Mononuclear cell (primary cell): ENCODE data around the gene SRF. TPM values are rescaled to one million over a fixed set of nuclear protein-coding genes. Genes with fewer than 3 reads are reported as not detected.
A peak's percentile ranks its signal among the peaks of the same experiment; 100 is the strongest.
"Not testable (repeated sequence)": the region's sequence is repeated elsewhere in the genome, so short reads cannot be mapped to it uniquely, and the experiment has no call there.

Experiments used
- H3K27me3 ChIP-seq: 2 replicates; pipeline ENCODE4 v1.6.0; 2011; ENCODE audit warnings: low read length, control low read depth; ENCODE audit not compliant: insufficient read depth
- H3K4me1 ChIP-seq: 2 replicates; pipeline ENCODE4 v1.5.1; 2011; ENCODE audit warnings: mild to moderate bottlenecking, low read length, control low read depth; ENCODE audit not compliant: insufficient read depth
- H3K4me3 ChIP-seq: 2 replicates; pipeline ENCODE4 v1.5.1; 2011; ENCODE audit warnings: mild to moderate bottlenecking, low read length, moderate library complexity
- H3K9me3 ChIP-seq: 2 replicates; pipeline ENCODE4 v1.5.1; 2011; ENCODE audit warnings: low read depth, mild to moderate bottlenecking, control low read depth, low read length
- total RNA-seq: library from RNA; depleted of rRNA; stranded (reverse); fragments of >200 nt; gene quantifications from one replicate; pipeline ENCODE4 v1.2.3, GENCODE V29; 2012

SRF gene
- 17.0 TPM for total RNA-seq

DNA sequence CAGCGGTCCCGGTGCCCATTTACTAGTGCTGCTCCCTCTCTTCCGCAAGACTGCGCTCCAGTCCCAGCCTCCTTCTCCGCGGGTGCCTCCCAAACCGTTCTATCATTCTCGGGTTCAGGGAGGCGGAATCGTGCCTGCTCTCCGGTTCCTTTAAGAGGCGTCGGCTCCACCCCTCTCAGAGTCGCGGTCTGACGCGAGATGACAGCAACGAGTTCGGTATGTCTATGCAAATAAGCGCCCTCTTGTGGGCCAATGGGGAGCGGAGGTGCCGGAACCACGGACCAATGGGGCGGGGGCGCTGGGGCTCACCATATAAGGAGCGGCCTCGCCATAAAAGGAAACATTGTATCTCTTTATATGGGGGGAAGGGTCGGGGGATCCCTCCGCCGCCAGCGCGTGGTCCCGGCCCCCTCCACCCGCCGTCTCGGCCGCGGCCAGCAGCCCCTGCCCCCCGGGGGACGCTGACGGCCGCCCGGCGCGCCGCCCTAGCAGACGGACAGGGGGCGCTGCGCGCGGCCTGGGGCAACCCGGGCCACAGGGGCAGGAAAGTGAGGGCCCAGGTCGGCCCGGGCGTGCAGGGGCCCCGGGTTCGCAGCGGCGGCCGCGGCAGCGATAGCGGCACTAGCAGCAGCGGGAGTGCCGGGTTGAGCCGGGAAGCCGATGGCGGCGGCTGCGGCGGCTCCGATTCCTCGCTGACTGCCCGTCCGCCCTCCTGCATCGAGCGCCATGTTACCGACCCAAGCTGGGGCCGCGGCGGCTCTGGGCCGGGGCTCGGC is at the start of gene SRF:
SRF (plus strand) TSS at position 339 of the 776 bp plus-strand sequence; CDS start at position 727, 388 bp downstream.
- Histone ChIP-seq H3K27me3 (no peaks in the 10 kb centered on the region), H3K9me3 (no peaks in the 10 kb centered on the region), H3K4me1 (peaks cover 47% of the 10 kb centered on the region), H3K4me3 (peak within 1 kb of the TSS; percentile 69)

- Histone ChIP-seq H3K4me1 (no peaks in the 10 kb centered on the region), H3K27me3 (no peaks in the 10 kb centered on the region), H3K4me3 (no peak overlapping the region), H3K9me3 (no peaks in the 10 kb centered on the region)
These were observed 48.9 kb upstream of the SRF start for GRCh38 chr6:43122146-43122545.

- Histone ChIP-seq H3K9me3 (no peaks in the 10 kb centered on the region), H3K4me3 (no peak overlapping the region), H3K27me3 (no peaks in the 10 kb centered on the region), H3K4me1 (no peaks in the 10 kb centered on the region)
These were observed 47.4 kb upstream of the SRF start for GRCh38 chr6:43123461-43124314.

DNA sequence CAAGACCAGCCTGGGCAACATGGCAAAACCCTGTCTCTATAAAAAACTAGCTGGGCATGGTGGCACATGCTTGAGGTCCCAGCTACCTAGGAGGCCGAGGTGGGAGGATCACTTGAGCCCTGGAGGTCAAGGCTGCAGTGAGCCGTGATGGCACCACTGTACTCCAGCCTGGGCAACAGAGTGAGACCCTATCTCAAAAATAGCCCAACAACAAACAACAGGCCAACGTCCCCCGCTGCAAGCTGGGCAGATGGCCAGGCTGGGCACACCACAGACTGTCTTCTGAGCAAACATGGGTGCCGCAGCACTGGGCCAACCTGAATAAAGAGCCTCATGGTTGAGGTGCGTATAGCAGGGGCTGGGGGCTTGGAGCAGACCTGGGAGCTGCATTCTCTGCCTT is 46.6 kb upstream of the SRF start:
- Histone ChIP-seq H3K4me3 (no peak overlapping the region), H3K9me3 (no peaks in the 10 kb centered on the region), H3K4me1 (no peaks in the 10 kb centered on the region), H3K27me3 (no peaks in the 10 kb centered on the region)

GRCh38 chr6:43125119-43125518 is 46.0 kb upstream of the SRF start:
- Histone ChIP-seq H3K9me3 (no peaks in the 10 kb centered on the region), H3K4me3 (no peak overlapping the region), H3K27me3 (no peaks in the 10 kb centered on the region), H3K4me1 (no peaks in the 10 kb centered on the region)

DNA sequence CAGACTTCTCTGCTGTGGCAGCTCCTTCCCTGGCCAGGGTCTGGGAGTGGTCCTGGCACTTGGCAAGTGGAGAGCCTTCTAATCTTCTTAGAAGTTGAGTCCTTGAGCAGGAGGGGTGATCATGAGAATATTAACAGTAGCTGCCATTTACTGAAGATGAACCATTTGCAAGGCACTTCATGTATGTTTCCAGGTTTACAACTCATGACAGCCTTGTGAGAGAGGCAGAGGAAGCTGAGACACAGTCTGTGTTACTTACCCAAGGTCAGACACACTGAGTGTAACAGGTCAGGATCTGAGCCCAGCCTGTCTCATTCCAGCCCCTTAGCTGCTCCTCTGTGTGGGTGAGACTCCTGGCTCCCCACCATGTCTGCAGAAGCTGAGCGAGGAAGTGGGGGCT is 45.5 kb upstream of the SRF start:
- Histone ChIP-seq H3K27me3 (no peaks in the 10 kb centered on the region), H3K4me1 (no peaks in the 10 kb centered on the region), H3K4me3 (no peak overlapping the region), H3K9me3 (no peaks in the 10 kb centered on the region)

GRCh38 chr6:43127180-43127579 is 43.9 kb upstream of the SRF start:
- no peaks in the 10 kb centered on the region for H3K9me3 ChIP-seq
- H3K27me3 ChIP-seq = no peaks in the 10 kb centered on the region
- no peak overlapping the region for H3K4me3 ChIP-seq
- H3K4me1 ChIP-seq = no peaks in the 10 kb centered on the region

GRCh38 chr6:43127877-43128276 is 43.2 kb upstream of the SRF start:
- Histone ChIP-seq H3K27me3 (no peaks in the 10 kb centered on the region), H3K4me1 (no peaks in the 10 kb centered on the region), H3K4me3 (no peak overlapping the region), H3K9me3 (no peaks in the 10 kb centered on the region)

DNA sequence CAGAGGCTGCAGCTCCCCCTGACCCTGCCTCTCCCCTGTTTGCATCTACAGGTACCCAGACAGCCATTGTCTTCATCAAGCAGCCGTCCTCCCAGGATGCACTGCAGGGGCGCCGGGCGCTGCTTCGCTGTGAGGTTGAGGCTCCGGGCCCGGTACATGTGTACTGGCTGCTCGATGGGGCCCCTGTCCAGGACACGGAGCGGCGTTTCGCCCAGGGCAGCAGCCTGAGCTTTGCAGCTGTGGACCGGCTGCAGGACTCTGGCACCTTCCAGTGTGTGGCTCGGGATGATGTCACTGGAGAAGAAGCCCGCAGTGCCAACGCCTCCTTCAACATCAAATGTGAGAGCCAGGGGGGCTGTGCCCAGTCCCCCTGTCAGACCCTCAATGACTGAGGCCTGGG is 42.1 kb upstream of the SRF start:
- Histone ChIP-seq H3K27me3 (no peaks in the 10 kb centered on the region), H3K9me3 (no peaks in the 10 kb centered on the region), H3K4me3 (no peak overlapping the region), H3K4me1 (no peaks in the 10 kb centered on the region)

DNA sequence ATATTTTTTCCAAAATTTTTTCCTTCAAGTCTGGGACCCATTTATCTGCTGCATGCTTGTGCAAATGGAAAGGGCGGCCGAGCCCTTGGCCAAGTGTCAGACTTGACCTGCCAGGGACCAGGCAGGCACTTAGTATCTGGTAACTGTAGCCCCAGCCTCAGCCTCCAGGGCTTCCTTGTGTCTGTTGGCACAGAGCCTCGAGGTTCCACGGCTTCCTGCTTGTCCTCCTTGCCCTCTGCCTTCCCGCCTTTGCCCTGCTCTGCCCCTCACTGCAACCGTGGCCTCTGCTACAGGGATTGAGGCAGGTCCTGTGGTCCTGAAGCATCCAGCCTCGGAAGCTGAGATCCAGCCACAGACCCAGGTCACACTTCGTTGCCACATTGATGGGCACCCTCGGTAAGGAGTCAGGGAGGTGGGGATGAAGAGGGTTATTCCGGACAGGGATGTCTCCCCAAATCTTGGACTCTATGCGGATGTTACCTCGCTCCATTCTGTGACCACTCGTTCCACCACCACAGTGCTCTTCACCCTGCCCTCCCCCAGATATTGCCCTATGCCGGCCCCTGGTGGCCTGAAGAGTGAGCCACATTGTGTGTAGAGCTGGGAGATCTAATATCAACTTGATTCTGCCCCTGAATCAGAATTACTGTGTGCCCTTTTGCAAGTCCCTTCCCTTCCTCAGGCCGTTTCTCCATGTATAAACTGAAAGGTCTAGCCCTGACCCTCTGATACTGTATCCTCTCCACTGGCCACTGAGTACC is 41.5 kb upstream of the SRF start:
- Histone ChIP-seq H3K4me3 (no peak overlapping the region), H3K9me3 (no peaks in the 10 kb centered on the region), H3K27me3 (no peaks in the 10 kb centered on the region), H3K4me1 (no peaks in the 10 kb centered on the region)

DNA sequence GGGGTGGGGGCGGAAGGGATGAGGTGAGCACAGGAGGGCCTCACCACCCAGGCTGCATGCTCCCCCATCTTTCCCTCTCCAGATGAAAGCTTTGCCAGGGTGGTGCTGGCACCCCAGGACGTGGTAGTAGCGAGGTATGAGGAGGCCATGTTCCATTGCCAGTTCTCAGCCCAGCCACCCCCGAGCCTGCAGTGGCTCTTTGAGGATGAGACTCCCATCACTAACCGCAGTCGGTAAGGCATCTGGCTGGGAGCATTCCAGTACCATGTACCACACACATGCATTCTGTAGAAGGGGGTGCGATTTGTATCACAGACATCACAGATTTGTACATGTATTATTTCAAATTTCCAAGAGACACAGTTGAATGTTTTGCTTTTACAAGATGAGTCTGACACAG is 40.6 kb upstream of the SRF start:
- no peaks in the 10 kb centered on the region for H3K4me1 ChIP-seq
- no peaks in the 10 kb centered on the region for H3K27me3 ChIP-seq
- no peaks in the 10 kb centered on the region for H3K9me3 ChIP-seq
- no peak overlapping the region for H3K4me3 ChIP-seq

GRCh38 chr6:43131379-43131778 is 39.7 kb upstream of the SRF start:
- not testable (repeated sequence) for H3K4me3 ChIP-seq, H3K9me3 ChIP-seq, H3K27me3 ChIP-seq, H3K4me1 ChIP-seq

GRCh38 chr6:43138267-43138666 is 32.8 kb upstream of the SRF start:
- no peaks in the 10 kb centered on the region for H3K27me3 ChIP-seq
- H3K4me1 ChIP-seq = peaks cover 2% of the 10 kb centered on the region
- H3K4me3 ChIP-seq = no peak overlapping the region
- H3K9me3 ChIP-seq = no peaks in the 10 kb centered on the region

- H3K27me3 ChIP-seq, H3K4me3 ChIP-seq, H3K4me1 ChIP-seq, H3K9me3 ChIP-seq: not testable (repeated sequence)
These were observed 31.1 kb upstream of the SRF start for GRCh38 chr6:43139973-43140372.

- Histone ChIP-seq H3K27me3 (no peaks in the 10 kb centered on the region), H3K4me3 (no peak overlapping the region), H3K9me3 (no peaks in the 10 kb centered on the region), H3K4me1 (peaks cover 7% of the 10 kb centered on the region)
These were observed 29.4 kb upstream of the SRF start for GRCh38 chr6:43141644-43142043.
